H1 (cell line): ENCODE measurements around the gene BPI.

Experiments used
- BRCA1 ChIP-seq: IDR thresholded peaks from 2 replicates; pipeline ENCODE4 v1.6.1; 2012; ENCODE audit warnings: low read depth, low read length, improper control_type of control experiment
- EP300 ChIP-seq, 2 experiments: IDR thresholded peaks; 1 replicate in 1 of 2; 2 replicates in 1 of 2; pipeline ENCODE4 v1.6.1; 2011 to 2012; ENCODE audit warnings: low read depth in 2 of 2, low read length in 2 of 2, mild to moderate bottlenecking in 2 of 2, borderline replicate concordance in 1 of 2, inconsistent platforms in 1 of 2, moderate library complexity in 1 of 2
- EZH2 ChIP-seq: fragments of 200-600 bp; sonication (generic); IDR thresholded peaks from 2 replicates; pipeline ENCODE4 v1.7.1; 2012; ENCODE audit warnings: low read depth, mild to moderate bottlenecking, moderate library complexity, low read length, inconsistent platforms; ENCODE audit not compliant: severe bottlenecking
- HDAC2 ChIP-seq, 2 experiments: fragments of 300-600 bp in 1 of 2; sonication (generic) in 1 of 2; IDR thresholded peaks; 2 replicates each; pipeline ENCODE4 v1.6.1; 2011 to 2012; ENCODE audit warnings: low read depth in 2 of 2, low read length in 2 of 2, mild to moderate bottlenecking in 2 of 2, moderate library complexity in 2 of 2, borderline replicate concordance in 1 of 2, inconsistent platforms in 1 of 2
- HDAC6 ChIP-seq: IDR thresholded peaks from one replicate; pipeline ENCODE4 v1.7.1; 2012; ENCODE audit warnings: low read depth, mild to moderate bottlenecking, inconsistent platforms, low read length, moderate library complexity
- KDM1A ChIP-seq: fragments of 200-600, 300-600 bp; sonication (generic); IDR thresholded peaks from 2 replicates; pipeline ENCODE4 v1.7.1; 2016; ENCODE audit warnings: mild to moderate bottlenecking, low read length, borderline replicate concordance
- NRF1 ChIP-seq: IDR thresholded peaks from 2 replicates; pipeline ENCODE4 v1.6.1; 2011; ENCODE audit warnings: mild to moderate bottlenecking, low read depth, low read length, improper control_type of control experiment
- POLR2A ChIP-seq, 2 experiments: IDR thresholded peaks; 1 replicate in 1 of 2; 2 replicates in 1 of 2; pipeline ENCODE4 v1.6.1; 2011; ENCODE audit warnings: low read depth in 2 of 2, low read length in 2 of 2, mild to moderate bottlenecking in 2 of 2; ENCODE audit errors: control extremely low read depth in 1 of 2
- RAD21 ChIP-seq, 2 experiments: IDR thresholded peaks in 1 of 2; conservative IDR thresholded peaks in 1 of 2; 2 replicates each; pipeline ENCODE4 v1.6.1; 2011; ENCODE audit warnings: low read depth in 2 of 2, low read length in 2 of 2, improper control_type of control experiment in 1 of 2, inconsistent platforms in 1 of 2, mild to moderate bottlenecking in 1 of 2, moderate library complexity in 1 of 2
- SAP30 ChIP-seq: fragments of 300-600 bp; sonication (generic); IDR thresholded peaks from 2 replicates; pipeline ENCODE4 v1.7.1; 2012; ENCODE audit warnings: low read length, moderate library complexity, mild to moderate bottlenecking, inconsistent platforms; ENCODE audit not compliant: insufficient read depth, insufficient replicate concordance
- SIN3A ChIP-seq, 2 experiments: IDR thresholded peaks in 1 of 2; conservative IDR thresholded peaks in 1 of 2; 2 replicates each; pipeline ENCODE4 v1.6.1; 2011 to 2012; ENCODE audit warnings: low read length in 2 of 2, improper control_type of control experiment in 1 of 2, low read depth in 1 of 2, mild to moderate bottlenecking in 1 of 2
- SP2 ChIP-seq: IDR thresholded peaks from 2 replicates; pipeline ENCODE4 v1.6.1; 2012; ENCODE audit warnings: mild to moderate bottlenecking, low read length, inconsistent platforms
- TF ChIP-seq, protein P1 (sequence below), 3 experiments: IDR thresholded peaks; 1 replicate in 2 of 3; 2 replicates in 1 of 3; pipeline versions ENCODE4 v1.5.1 to v1.6.1; 2011; ENCODE audit warnings: low read length in 3 of 3, mild to moderate bottlenecking in 3 of 3, inconsistent platforms in 2 of 3, low read depth in 1 of 3, moderate library complexity in 1 of 3; ENCODE audit not compliant: insufficient read depth in 1 of 3; ENCODE audit errors: control extremely low read depth in 1 of 3

- TF ChIP-seq KDM1A (no peak), EZH2 (no peak), RAD21 (IDR thresholded peaks at IDR 0.05 in 1 of 2, conservative IDR thresholded peaks at IDR 0.05 in 1 of 2; ENCODE audit: low read depth in 2 of 2, low read length in 2 of 2) (no peak), HDAC2 (IDR thresholded peaks at IDR 0.05; ENCODE audit: borderline replicate concordance in 1 of 2, low read depth in 2 of 2, low read length in 2 of 2) (no peak), POLR2A (IDR thresholded peaks at IDR 0.05; ENCODE audit: control extremely low read depth in 1 of 2, low read depth in 2 of 2, low read length in 2 of 2) (no peak), BRCA1 (no peak), NRF1 (no peak), HDAC6 (no peak), SIN3A (conservative IDR thresholded peaks at IDR 0.05 in 1 of 2, IDR thresholded peaks at IDR 0.05 in 1 of 2; ENCODE audit: low read depth in 1 of 2, low read length in 2 of 2) (no peak), SAP30 (no peak), EP300 (IDR thresholded peaks at IDR 0.05; ENCODE audit: borderline replicate concordance in 1 of 2, low read depth in 2 of 2, low read length in 2 of 2) (no peak), SP2 (no peak)
- TF ChIP-seq, protein P1, sequence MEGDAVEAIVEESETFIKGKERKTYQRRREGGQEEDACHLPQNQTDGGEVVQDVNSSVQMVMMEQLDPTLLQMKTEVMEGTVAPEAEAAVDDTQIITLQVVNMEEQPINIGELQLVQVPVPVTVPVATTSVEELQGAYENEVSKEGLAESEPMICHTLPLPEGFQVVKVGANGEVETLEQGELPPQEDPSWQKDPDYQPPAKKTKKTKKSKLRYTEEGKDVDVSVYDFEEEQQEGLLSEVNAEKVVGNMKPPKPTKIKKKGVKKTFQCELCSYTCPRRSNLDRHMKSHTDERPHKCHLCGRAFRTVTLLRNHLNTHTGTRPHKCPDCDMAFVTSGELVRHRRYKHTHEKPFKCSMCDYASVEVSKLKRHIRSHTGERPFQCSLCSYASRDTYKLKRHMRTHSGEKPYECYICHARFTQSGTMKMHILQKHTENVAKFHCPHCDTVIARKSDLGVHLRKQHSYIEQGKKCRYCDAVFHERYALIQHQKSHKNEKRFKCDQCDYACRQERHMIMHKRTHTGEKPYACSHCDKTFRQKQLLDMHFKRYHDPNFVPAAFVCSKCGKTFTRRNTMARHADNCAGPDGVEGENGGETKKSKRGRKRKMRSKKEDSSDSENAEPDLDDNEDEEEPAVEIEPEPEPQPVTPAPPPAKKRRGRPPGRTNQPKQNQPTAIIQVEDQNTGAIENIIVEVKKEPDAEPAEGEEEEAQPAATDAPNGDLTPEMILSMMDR (IDR thresholded peaks at IDR 0.05; ENCODE audit: control extremely low read depth in 1 of 3, insufficient read depth in 1 of 3, low read depth in 1 of 3, low read length in 3 of 3): no peak
Measured at GRCh38 chr20:38307371-38308046, 3.6 kb downstream of the BPI start.
